GM19395 (cell line): ENCODE data around the gene BRD2.
A peak's percentile ranks its signal among the peaks of the same experiment; 100 is the strongest.

ENCODE experiments used
- ATAC-seq: cut with Tn5 transposase; IDR thresholded peaks from one replicate; pipeline ENCODE4 v1.9.1; 2021; ENCODE audit warnings: mild to moderate bottlenecking, moderate library complexity; ENCODE audit not compliant: unreplicated experiment

The BRD2 gene

GRCh38 chr6:32984622-32985389, 16.4 kb downstream of the BRD2 start:
- ATAC-seq, result no peak

GRCh38 chr6:32989368-32989767, 21.0 kb downstream of the BRD2 start:
- no peak for ATAC-seq

- ATAC-seq, result no peak
Measured at GRCh38 chr6:32991972-32992371, 23.6 kb downstream of the BRD2 start.

- no peak for ATAC-seq
Measured at GRCh38 chr6:32993363-32993973, 25.1 kb downstream of the BRD2 start.

- ATAC-seq, result no peak
Measured at GRCh38 chr6:32995448-32995847, 27.1 kb downstream of the BRD2 start.

GRCh38 chr6:33000055-33000454, 31.7 kb downstream of the BRD2 start:
- no peak for ATAC-seq

GRCh38 chr6:33001685-33002084, 33.3 kb downstream of the BRD2 start:
- ATAC-seq, result no peak

- no peak for ATAC-seq
Measured at GRCh38 chr6:33004940-33005339, 36.5 kb downstream of the BRD2 start.

- ATAC-seq, result no peak
Measured at GRCh38 chr6:33007831-33008400, 39.5 kb downstream of the BRD2 start.

GRCh38 chr6:33008944-33009861, 40.8 kb downstream of the BRD2 start, which contains the start of gene HLA-DOA:
HLA-DOA (minus strand) TSS chr6:33009591.
- peak; percentile 80 for ATAC-seq

- ATAC-seq, result no peak
Measured at GRCh38 chr6:33010356-33010755, 42.0 kb downstream of the BRD2 start.

- ATAC-seq, result no peak
Measured at GRCh38 chr6:33013608-33014007, 45.2 kb downstream of the BRD2 start.

GRCh38 chr6:33014841-33015634, 46.6 kb downstream of the BRD2 start:
- ATAC-seq, result no peak

- ATAC-seq, result no peak
Measured at GRCh38 chr6:33015798-33016197, 47.4 kb downstream of the BRD2 start.

GRCh38 chr6:33017018-33017417, 48.6 kb downstream of the BRD2 start:
- no peak for ATAC-seq

- no peak for ATAC-seq
Measured at GRCh38 chr6:33017694-33018353, 49.4 kb downstream of the BRD2 start.

GRCh38 chr6:33018418-33018817, 50.0 kb downstream of the BRD2 start:
- ATAC-seq, result no peak

GRCh38 chr6:33018904-33019303, 50.5 kb downstream of the BRD2 start:
- peak; percentile 68 for ATAC-seq

- no peak for ATAC-seq
Measured at GRCh38 chr6:33019372-33019771, 51.0 kb downstream of the BRD2 start.

GRCh38 chr6:33021917-33022316, 53.5 kb downstream of the BRD2 start:
- ATAC-seq, result no peak
